Thyroid gland (tissue), 4 donors: ENCODE measurements around the gene MAST4. TPM values are rescaled to one million over a fixed set of nuclear protein-coding genes. Genes with fewer than 3 reads are reported as not detected.

Source experiments
- DNase-seq, 2 donors: peaks; one replicate each; pipeline ENCODE4 v3.0.0-alpha.2; 2019
- H3K27ac ChIP-seq, 3 donors: fragments of 200-600 bp; sonication (generic); 1 replicate in 2 of 3; 2 replicates in 1 of 3; pipeline ENCODE4 v1.5.1; 2016 to 2019; ENCODE audit warnings: mild to moderate bottlenecking in 1 of 3, moderate library complexity in 1 of 3
- H3K27me3 ChIP-seq: fragments of 200-600 bp; sonication (generic); one replicate; pipeline ENCODE4 v1.5.1; 2019
- H3K36me3 ChIP-seq, 2 donors: fragments of 200-600 bp; sonication (generic); one replicate each; pipeline ENCODE4 v1.5.1; 2016 to 2019
- H3K4me1 ChIP-seq, 2 donors: fragments of 200-600 bp; sonication (generic); one replicate each; pipeline ENCODE4 v1.5.1; 2017 to 2019
- H3K4me3 ChIP-seq, 3 donors: fragments of 200-600 bp; sonication (generic); replicated peaks in 1 of 3; 1 replicate in 2 of 3; 2 replicates in 1 of 3; pipeline ENCODE4 v1.5.1; 2016; ENCODE audit warnings: mild to moderate bottlenecking in 1 of 3
- H3K9me3 ChIP-seq: fragments of 200-600 bp; sonication (generic); one replicate; pipeline ENCODE4 v1.5.1; 2017
- CTCF ChIP-seq, 6 experiments: fragments of 200-600 bp in 3 of 6; fragments of 450-650 bp in 3 of 6; sonication (generic) in 3 of 6; IDR thresholded peaks; one replicate each; pipeline ENCODE4 v1.5.1; 2016 to 2019; ENCODE audit warnings: antibody characterized with exemption in 6 of 6, mild to moderate bottlenecking in 2 of 6, inconsistent platforms in 1 of 6, moderate library complexity in 1 of 6
- POLR2A ChIP-seq, 2 donors: fragments of 450-650 bp; IDR thresholded peaks; one replicate each; pipeline ENCODE4 v1.6.1; 2017; ENCODE audit warnings: antibody characterized with exemption in 2 of 2, mild to moderate bottlenecking in 2 of 2, moderate library complexity in 1 of 2
- WGBS, 2 donors: methylation state at CpG; one replicate each; pipeline ENCODE4 v1.1.5; 2017; 5-methylcytosine and 5-hydroxymethylcytosine counted together
- intact Hi-C: fragments of 100-400 bp; cut with DNase I; formaldehyde crosslinking; loops from one replicate; pipeline ENCODE4 v1.15.1; 2023
- total RNA-seq, 4 donors: library from RNA; depleted of rRNA; stranded (reverse); fragments of >200 nt; gene quantifications; one replicate each; pipeline ENCODE4 v1.2.3, GENCODE V29; 2016

Gene MAST4
- total RNA-seq, 4 donors from 2014 or later: 20.2 to 38.3 (median 24.4) TPM

GRCh38 chr5:67063791-67064190 is 467.6 kb downstream of the MAST4 start:
- H3K4me1 ChIP-seq: peaks cover 0 to 7% of the 10 kb centered on the region in 2 donors
- no peaks in the 10 kb centered on the region for H3K27me3 ChIP-seq
- TF ChIP-seq POLR2A (IDR thresholded peaks at IDR 0.05): no peak
- TF ChIP-seq CTCF (IDR thresholded peaks at IDR 0.05): no peak
- intact Hi-C loops: no loop called here
- DNase-seq: no peak
- no peak overlapping the region for H3K4me3 ChIP-seq
- H3K36me3 ChIP-seq: no peaks in the 10 kb centered on the region
- H3K27ac ChIP-seq: no peak overlapping the region
- H3K9me3 ChIP-seq: no peaks in the 10 kb centered on the region
- 96 to 98% methylated on average over 3 of the region's 3 CpGs for WGBS, 2 donors

- no peaks in the 10 kb centered on the region for H3K9me3 ChIP-seq
- no peaks in the 10 kb centered on the region for H3K4me1 ChIP-seq
- DNase-seq: no peak
- no peaks in the 10 kb centered on the region for H3K36me3 ChIP-seq
- H3K27ac ChIP-seq: no peak overlapping the region
- intact Hi-C loops: no loop called here
- no peak overlapping the region for H3K4me3 ChIP-seq
- no peaks in the 10 kb centered on the region for H3K27me3 ChIP-seq
- WGBS, 2 donors: 93 to 95% methylated on average over 4 of the region's 4 CpGs
- TF ChIP-seq POLR2A (IDR thresholded peaks at IDR 0.05) (no peak), CTCF (IDR thresholded peaks at IDR 0.05) (no peak)
Measured at GRCh38 chr5:67065237-67065636, 469.0 kb downstream of the MAST4 start.

GRCh38 chr5:67065696-67066095 is 469.5 kb downstream of the MAST4 start:
- 85 to 87% methylated on average over 1 of the region's 1 CpG for WGBS, 2 donors
- no peak for TF ChIP-seq CTCF (IDR thresholded peaks at IDR 0.05)
- TF ChIP-seq POLR2A (IDR thresholded peaks at IDR 0.05): no peak
- Histone ChIP-seq H3K4me1 (no peaks in the 10 kb centered on the region), H3K36me3 (no peaks in the 10 kb centered on the region), H3K4me3 (no peak overlapping the region), H3K27me3 (no peaks in the 10 kb centered on the region), H3K27ac (no peak overlapping the region), H3K9me3 (no peaks in the 10 kb centered on the region)
- DNase-seq: no peak
- intact Hi-C loops: no loop called here

- Histone ChIP-seq H3K36me3 (no peaks in the 10 kb centered on the region), H3K9me3 (no peaks in the 10 kb centered on the region), H3K4me3 (no peak overlapping the region), H3K27ac (no peak overlapping the region), H3K27me3 (no peaks in the 10 kb centered on the region), H3K4me1 (no peaks in the 10 kb centered on the region)
- WGBS, 2 donors: 79 to 86% methylated on average over 1 of the region's 1 CpG
- no peak for DNase-seq
- intact Hi-C loops: no loop called here
- TF ChIP-seq CTCF (IDR thresholded peaks at IDR 0.05) (no peak), POLR2A (IDR thresholded peaks at IDR 0.05) (no peak)
Measured at GRCh38 chr5:67066815-67067214, 470.6 kb downstream of the MAST4 start.

GRCh38 chr5:67073045-67073680 is 477.0 kb downstream of the MAST4 start:
- Histone ChIP-seq H3K36me3 (no peaks in the 10 kb centered on the region), H3K27ac (no peak overlapping the region), H3K9me3 (no peaks in the 10 kb centered on the region), H3K27me3 (no peaks in the 10 kb centered on the region), H3K4me3 (no peak overlapping the region), H3K4me1 (peaks cover 0 to 6% of the 10 kb centered on the region in 2 donors)
- intact Hi-C loops: no loop called here
- peak; percentile 47 to 48 for DNase-seq
- TF ChIP-seq CTCF (IDR thresholded peaks at IDR 0.05) (no peak), POLR2A (IDR thresholded peaks at IDR 0.05) (no peak)
- WGBS, 2 donors: 94 to 98% methylated on average over 3 of the region's 3 CpGs
